ENCODE results near the gene NPIPA1.

DNA sequence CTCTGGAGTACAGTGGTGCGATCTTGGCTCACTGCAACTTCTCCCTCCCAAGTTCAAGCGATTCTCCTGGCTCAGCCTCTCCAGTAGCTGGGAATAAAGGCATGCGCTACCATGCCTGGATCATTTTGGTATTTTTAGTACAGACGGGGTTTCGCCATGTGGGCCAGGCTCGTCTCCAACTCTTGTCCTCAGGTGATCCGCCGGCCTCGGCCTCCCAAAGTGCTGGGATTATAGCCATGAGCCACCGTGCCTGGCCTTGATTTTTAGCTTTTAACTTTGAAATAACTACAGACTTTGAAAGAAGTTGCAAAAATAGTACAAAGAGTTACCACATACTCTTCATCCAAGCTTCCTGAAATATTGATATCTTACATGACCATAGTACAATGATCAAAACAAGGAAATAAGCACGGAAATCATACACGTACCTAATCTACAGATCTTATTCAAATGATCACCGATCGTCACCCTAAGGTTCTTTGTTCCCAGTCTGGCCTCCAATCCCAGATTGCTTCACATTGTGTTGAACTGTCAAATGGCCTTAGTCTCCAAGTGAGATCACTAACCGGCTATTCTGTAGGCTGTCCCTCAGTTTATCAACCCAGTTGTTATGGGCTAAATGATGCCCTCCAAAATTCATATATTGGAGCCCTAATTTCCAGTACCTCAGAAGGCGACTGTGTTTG, 18.4 kb downstream of the NPIPA1 start:
- no peak for TF ChIP-seq GATA2 (IDR thresholded peaks at IDR 0.05; ENCODE audit: low read depth, low read length)
- no peak for TF ChIP-seq GATA3 (IDR thresholded peaks at IDR 0.05; ENCODE audit: low read depth, low read length)

All from SH-SY5Y (cell line).